ENCODE data around the gene AFG1L.

The AFG1L gene

DNA sequence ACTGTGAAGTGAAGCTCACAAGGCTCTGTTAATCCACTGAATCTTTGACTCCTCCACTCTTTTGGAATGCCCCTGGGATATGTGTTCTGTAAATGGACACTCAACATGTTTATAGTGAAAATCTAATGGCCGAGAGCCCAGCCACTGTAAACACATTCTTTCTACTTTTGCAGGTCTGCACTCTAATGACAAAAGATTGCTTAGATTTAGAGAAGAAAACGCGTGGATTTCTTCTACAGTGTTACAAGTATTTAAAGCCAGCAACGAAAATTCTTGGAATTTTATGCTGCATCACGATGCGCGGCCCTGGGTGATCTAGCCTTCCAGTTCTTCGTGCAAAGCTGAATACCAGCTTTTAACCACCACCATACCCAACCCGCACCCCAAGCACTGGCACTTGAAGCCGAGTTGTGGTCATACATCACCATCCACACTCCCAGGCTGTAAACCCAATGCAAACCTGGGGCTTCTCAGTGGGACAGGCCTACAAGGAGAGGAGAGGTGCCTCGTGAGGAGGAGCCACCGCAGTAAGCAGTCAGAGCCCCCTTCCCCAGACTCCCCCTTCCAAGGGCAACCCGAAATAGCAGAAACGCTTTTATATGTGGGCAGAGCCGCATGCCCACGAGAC lies 262.1 kb downstream of the AFG1L start:
- DNase-seq (ENCODE audit: low read depth, low spot score): no peak

DNA sequence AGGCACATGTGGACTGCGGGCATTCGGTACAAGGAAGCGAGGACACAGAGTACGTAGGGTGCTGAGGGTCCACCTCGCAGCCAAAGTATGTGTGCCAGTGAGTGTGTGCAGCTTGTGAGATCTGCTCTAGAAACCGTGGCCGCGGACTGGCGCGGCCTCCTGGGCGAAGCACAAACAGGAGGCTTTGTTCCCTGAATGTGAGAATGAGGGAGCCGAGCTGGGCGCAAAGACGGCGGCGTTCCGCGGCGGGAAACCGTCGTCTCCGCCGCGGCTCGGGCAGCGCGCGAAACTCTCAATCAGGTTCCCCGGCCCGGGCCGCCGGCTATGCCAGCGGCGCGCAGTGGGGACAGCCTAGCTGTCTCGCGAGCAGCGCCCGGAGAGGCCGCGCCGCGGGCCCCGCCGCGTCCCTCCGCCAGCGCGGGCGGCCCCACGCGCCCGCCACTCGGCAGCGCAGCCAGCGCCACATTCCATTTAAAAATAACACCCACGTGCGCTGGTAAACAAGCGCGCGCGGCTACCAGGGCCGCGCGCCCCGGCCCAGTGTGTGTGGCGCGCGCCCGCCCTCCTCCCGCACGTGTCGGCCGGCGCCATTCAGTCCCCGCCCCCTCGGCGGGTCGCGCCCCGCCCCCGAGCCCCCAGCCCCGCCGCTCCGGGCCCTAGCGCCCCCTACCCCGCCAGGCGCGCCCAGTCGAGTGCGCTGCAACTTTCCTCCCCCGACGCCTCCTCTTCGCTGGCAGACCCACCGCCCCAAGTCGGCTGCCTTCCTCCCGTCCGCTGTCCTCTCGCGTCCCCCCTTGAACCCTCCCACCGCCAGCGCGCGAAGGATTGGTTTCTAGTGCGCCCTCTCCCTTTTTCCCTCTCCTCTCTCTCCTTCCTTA lies 262.9 kb downstream of the AFG1L start:
- peak; percentile 77 for DNase-seq (ENCODE audit: low read depth, low spot score)

DNA sequence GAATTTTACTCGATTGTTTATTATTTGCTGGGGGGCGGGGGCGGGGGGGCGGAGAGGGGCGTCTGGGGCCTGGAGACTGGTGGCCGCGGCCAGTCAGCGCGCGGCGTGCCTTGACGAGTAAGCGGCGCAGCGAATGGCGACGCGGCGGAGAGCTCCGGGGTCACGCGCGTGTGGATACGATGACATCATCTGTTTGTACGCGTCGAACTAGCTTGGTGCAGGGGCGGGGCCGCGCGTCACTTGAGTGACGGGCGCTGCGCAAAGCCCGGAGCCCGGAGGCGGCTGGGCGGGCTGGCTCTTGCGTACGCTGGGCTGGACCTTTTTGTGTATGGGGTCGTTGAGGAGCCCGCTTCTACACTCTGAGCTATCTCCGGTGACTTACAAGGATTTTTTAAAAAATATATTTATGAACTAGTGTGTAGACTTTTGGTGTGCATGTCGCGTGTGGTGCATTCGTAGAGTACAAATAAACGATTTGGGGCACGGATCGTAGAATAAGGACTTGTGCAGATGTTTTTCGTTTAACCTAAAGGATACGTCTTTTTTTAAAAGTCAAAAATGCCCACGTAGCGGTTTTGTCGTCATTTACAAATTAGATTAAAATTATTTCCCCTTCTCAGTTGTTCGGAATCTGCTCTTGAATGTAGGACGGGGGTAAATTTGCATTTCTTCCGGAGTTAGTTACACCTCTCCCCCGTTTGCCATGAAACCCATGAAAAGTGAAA lies 263.7 kb downstream of the AFG1L start:
- peak; percentile 99 for DNase-seq (ENCODE audit: low read depth, low spot score)

DNA sequence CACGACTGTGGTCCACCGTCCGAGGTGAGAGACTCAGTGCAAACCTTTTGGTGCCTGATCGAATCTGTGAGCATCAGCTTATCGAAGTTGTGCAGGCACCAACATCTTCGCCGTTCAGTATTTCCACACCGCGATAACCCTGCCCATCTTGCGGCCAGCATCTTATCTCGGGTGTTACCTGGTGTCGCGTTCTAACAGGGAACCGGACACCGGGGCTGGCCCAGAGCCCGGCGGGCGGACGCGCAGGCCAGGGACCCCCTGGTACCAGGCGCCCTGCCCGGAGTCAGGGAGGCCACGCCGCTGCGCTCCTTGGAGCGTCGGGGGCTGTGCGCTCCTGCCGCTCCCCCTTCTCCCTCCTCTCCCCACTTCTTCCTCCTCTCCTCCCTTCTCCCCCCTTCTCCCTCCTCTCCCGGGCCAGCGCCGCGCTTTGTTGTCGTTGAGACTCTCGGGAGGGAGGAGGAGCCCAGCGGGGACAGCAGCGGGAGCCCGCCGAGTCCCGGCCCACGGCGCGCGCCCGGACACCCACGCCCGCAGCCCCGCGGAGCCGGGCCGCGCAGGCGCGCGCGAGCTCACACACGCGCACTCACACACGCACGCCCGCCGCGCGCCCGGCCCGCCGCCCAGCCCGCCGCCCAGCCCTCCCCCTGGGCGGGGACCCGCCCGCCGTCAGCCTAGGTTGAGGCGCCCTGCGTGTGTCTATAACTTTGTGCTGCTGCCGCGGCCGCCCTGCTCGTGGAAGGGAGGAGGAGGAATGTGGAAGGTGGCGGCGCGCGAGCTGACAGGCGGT lies 264.4 kb downstream of the AFG1L start:
- peak; percentile 75 for DNase-seq (ENCODE audit: low read depth, low spot score)

DNA sequence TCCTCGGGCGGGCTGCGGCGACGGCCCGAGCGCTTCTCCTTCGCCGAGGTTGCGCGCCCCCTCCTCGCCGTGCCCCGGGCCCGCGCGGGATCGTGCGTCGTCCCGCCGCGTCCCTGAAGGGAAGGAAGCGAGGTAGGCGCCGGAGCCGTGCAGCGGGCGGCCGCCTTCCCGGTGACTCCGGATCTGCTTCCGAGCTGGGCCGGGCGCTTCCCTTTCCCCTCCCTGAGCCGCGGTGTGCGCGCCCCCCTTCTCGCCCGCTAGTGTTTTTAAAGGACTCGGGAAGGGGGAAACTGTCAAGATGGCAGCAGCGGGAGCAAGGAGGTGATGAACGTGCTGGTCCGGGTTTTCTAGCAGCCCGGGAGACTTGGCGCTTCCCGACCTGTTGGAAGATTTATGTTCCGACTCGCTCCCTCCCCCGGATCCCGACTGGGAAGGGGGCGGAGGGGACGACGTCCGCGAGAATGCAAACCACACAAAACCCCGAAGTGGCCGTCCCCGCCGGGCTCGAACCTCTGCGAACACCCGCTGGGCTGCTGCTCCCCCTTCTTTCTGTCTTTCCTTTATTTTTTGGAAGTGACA lies 265.1 kb downstream of the AFG1L start:
- peak; percentile 87 for DNase-seq (ENCODE audit: low read depth, low spot score)

DNA sequence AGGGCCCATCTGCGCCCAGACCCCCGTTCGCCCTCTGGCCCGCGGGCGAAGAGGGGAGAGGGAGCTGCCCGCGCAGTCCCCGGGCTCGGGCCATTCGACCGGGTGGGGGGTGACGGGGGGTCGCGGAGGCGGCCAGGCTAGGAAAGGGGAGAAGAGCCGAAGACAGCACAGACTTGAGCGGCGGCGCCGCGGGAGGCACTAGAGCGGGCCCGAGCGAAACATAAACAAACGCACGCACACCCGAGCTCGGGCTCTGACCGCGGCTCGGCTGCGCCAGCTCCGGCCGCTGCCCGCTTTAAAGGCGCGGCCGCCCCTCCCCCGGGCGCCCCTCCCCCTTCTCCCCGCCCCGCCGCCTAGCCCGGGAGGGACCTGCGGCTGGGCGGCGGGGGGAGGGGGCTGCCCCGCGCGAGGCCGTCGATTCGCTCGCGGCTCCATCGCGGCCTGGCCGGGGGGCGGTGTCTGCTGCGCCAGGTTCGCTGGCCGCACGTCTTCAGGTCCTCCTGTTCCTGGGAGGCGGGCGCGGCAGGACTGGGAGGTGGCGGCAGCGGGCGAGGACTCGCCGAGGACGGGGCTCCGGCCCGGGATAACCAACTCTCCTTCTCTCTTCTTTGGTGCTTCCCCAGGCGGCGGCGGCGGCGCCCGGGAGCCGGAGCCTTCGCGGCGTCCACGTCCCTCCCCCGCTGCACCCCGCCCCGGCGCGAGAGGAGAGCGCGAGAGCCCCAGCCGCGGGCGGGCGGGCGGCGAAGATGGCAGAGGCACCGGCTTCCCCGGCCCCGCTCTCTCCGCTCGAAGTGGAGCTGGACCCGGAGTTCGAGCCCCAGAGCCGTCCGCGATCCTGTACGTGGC lies 265.8 kb downstream of the AFG1L start, which contains the start of gene FOXO3:
Gene FOXO3 (plus strand): TSS at position 455 of the 846 bp plus-strand sequence. CDS start 292 bp downstream, at position 747.
- peak; percentile 87 for DNase-seq (ENCODE audit: low read depth, low spot score)

DNA sequence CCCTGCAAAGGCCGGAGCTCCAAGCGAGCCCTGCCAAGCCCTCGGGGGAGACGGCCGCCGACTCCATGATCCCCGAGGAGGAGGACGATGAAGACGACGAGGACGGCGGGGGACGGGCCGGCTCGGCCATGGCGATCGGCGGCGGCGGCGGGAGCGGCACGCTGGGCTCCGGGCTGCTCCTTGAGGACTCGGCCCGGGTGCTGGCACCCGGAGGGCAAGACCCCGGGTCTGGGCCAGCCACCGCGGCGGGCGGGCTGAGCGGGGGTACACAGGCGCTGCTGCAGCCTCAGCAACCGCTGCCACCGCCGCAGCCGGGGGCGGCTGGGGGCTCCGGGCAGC lies 266.4 kb downstream of the AFG1L start:
- DNase-seq (ENCODE audit: low read depth, low spot score): peak; percentile 20

DNA sequence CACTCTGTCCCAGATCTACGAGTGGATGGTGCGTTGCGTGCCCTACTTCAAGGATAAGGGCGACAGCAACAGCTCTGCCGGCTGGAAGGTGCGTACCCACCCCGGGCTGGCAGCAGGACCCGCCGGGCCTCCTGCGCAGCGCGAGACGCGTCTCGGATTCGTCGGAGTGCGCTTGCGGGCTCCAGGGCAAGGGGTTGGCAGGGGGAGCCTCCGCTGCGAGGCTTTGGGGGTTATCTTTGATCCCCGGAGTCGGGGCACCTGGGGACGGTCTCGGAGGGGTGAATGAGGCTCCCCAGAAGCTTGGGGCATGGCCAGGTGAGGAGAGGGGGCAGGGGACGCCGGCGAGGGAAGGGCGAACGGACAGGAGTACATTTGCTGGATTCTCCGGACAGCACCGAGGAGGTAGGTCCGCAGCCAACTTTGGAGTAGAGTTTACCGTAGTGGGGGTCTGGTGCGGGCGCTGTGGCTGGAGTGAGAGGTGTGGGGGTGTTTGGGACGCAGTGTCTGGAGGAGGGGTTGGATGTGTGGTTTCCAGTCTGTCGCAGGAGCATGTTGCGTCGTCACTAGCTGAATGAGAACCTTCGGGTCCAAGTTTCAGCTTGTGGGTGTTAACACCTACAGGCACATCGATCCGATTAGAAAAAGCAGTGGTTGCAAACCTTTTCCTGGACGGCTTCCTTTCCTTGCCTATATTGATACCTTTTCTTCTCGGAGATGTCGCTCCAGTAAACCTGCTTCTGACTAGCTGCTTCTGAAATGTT lies 267.1 kb downstream of the AFG1L start:
- DNase-seq (ENCODE audit: low read depth, low spot score): peak; percentile 56

DNA sequence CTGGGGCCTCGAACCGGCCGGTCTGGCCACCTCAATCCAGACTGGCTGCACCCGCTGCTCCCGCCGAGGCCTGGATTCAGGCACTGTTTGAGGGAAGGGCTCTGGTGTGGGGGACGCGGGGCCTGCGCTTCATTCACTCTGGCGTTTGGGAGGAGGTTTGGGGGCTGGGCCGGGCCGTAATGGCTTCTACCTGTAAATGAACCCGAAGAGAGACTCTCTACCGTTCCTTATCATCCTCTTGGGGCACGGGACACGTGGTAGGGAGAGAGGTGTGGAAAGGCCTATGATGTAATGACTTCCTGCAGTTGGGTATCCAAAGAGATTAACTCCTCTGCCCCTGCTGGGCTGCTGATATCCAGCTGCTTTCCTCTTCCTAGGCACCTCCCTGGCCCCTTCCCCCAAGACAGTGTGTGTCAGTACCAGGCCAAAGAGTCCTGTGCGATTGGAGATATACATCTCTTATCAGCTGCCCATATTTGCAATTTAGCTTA lies 267.7 kb downstream of the AFG1L start:
- DNase-seq (ENCODE audit: low read depth, low spot score): peak; percentile 88

DNA sequence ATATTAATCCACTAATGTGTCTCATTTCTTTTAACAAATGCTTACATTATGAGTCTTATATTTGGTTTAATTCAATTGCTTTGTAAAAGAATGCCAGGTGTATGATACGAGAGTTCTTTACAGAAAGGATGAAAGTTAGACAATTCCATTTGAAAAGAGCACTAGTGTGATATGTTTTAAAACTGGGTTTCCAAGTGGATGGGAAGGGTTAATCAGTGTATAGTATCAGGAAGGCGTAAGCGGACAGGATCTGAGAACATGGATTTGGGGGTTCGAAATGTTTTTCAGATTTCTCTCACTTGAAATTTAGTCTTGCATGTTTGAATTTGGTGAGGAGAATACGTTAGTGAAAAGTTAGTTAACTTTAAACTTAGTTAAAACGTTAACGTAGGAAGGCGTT lies 268.4 kb downstream of the AFG1L start:
- no peak for DNase-seq (ENCODE audit: low read depth, low spot score)

DNA sequence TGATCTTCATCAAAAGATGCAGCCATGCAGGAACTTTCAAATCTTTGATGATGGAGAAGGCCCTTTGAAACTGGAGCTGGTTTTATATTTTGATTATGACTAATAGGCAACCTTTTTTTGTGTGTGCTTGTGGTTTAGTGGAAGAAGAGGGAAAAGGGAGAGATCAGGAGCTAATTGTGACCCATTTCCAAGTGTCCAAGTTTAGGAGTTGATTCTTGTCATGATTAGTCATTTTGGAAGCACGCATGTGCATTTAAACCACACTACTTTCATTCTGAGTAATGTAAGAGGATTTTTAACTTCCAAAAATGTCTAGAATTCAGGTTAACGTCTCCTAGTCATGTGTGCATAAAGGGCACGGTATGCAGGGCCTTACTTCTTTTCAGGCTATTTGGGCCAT lies 269.3 kb downstream of the AFG1L start:
- DNase-seq (ENCODE audit: low read depth, low spot score): no peak

DNA sequence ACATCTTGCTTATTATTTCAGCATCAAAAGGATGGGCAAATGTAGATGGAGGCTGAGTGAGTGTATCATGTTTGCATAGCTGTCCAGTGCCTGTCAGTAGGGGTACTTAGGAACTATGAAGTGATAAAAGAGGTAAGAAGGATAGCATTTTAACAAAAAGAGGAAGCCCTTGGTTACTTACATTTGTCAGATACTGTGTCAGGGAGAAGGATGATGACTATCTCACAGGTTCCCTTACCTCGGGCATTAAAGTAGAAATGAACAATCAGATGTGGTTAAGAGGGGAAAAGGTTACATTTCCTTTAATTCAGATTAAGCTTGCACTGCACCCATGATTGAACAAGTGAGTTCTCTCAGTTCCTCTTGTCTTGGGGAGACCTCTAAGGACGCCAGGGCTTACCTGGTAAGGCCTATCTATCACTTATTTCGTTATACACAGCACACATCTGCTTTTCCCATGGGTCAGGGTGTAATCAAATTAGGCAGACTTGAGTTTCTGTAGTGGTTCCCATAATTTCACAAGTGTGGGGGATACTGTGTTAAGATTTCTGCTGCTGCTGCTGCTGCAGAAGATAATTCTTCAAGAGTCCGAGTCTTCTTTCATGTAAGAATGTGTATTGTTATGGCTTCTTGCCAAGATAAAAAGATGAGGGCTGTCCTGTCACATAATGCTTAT lies 270.4 kb downstream of the AFG1L start:
- no peak for DNase-seq (ENCODE audit: low read depth, low spot score)

DNA sequence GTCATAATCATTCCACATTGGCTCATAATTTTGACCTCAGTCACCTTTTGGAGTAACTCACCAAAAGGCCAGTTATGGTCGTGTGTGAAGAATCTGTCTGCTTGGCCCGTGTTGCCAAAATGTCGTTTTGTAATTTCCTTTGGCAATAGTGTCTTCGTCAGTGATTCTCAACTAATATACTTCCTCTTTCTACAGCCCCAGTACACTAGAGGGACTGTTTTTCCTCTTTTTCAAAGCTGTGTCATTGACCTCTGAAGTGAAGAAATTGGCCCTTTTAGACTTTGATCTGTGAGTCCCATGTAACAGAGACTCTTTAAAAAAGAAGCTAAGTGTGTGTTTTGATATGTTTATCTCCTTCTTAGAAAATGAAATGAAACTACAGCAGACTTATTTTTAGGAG lies 271.0 kb downstream of the AFG1L start:
- DNase-seq (ENCODE audit: low read depth, low spot score): no peak

DNA sequence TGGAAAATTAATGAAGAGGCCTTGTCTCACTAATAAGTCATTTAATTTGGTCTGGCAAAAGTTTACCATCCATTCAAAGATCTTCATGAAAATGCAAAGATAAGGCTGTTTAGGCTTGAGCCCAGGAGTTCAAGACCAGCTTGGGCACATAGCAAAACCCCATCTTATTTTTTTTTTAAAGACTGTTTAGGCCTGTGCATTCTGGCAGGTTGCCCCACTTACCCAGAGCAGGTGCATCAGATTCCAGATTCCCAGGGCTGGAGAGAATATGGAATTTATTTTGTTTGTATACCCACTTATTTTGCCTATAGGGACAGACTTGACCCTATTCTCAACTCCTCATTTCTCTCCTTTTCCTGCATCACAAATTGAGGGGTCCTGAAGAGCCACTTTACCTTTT lies 271.6 kb downstream of the AFG1L start:
- DNase-seq (ENCODE audit: low read depth, low spot score): no peak

DNA sequence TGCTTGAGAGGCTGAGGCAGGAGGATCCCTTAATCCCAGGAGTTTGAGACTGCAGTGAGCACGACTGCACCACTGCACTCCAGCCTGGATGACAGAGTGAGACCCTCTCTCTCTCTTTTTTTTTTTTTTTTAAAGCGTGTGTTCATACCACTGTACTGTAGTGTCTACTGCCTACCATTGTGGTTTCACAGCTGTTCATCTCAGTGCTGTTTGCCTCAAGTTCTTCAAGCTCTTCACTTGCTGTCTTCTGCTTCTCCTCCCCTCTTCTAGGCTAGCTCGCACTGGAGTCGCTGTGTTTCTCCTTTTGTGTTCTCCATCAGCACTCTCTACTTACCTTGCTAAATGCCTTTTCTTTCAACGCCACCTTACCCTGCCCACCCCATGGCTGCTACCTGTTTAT lies 273.2 kb downstream of the AFG1L start:
- no peak for DNase-seq (ENCODE audit: low read depth, low spot score)

DNA sequence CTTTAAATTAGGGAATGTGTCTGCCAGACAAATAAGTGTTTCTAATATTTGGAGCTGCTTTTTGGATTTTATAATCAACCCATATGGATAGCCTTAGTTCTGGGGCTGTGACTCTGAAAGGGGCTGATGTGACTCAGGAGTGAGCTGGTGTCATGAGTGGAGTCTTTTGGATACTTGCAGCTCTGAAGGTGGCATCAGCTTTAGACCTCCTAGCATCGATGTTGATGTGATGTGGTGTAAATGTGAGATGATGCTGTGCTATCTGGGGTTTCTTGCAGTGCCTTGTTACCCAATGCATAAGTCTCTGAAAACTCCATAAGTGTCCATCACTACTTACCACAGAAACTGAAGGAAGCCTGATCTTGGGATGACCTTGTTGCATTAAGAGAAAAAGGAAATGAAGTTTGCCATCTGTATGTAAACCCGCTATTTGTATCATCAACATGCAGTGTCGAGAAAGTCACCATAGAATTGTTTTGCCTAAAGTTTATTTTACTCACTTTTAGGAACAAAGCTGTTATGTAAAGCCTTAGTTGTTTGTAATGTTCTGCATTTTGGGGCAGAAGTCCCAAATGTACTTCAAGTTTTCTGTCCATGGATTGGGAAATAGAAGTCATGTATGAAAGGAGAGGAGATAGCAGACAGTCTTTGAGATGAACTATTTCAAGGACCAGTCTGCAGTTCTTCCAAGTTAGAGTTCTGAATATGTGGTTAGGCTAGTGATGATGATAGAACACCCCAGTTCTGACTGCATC lies 273.9 kb downstream of the AFG1L start:
- no peak for DNase-seq (ENCODE audit: low read depth, low spot score)

DNA sequence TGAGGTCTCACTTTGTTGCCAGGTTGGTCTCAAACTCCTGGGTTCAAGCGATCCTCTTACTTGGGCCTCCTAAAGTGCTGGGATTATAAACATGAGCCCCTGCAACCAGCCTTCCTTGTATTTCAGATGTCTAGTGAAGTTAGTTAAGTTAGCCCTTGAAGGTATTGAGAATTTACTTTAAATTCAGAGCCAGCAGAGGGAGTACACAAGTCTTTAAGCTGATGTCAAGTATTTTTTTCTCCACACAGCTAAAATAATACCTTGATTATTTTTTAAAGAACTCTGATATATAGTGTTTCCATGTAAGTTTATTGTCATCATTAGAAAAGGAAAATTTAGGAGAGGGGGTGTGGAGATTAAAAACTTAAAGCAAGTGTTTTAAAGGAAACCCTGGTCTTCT lies 275.7 kb downstream of the AFG1L start:
- no peak for DNase-seq (ENCODE audit: low read depth, low spot score)

DNA sequence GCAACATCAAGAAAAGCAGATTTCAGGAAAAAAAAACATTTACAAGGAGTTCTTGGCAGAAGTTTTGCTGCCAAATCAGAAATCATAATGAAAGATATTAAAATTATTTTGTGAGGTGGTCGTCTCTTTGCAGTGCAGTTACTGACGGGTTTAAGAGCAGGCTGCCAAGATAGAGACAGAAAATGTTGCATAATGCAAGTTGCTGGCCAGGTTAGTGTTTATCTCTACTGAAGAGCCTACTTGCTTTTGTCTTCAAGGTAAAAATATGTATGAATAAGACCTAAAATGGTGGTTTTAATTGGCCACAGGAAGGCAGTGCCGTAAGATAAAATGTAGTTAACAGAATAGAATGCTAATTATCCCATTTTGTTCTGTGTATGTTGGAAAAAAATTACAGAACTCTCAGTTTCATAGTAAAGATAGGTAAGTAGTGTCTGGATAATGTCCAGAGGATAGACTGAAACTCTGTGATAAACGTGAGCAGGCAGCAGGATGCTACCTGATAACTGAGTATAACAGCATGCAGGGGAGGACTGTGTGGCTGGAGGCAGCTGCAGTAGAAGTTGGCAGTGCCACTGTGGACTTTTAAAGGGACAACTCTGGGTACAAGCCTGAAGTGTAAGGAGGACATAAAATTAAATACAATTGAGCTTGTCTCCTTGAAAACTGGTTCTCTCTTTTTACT lies 279.7 kb downstream of the AFG1L start:
- DNase-seq (ENCODE audit: low read depth, low spot score): no peak

Measured in ELF-1 (cell line).